Measurements from ENCODE around the gene FGF19. TPM values are rescaled to one million over a fixed set of nuclear protein-coding genes. Genes with fewer than 3 reads are reported as not detected.

Gene FGF19
- total and polyA plus RNA-seq, 8 donors = not detected

DNA sequence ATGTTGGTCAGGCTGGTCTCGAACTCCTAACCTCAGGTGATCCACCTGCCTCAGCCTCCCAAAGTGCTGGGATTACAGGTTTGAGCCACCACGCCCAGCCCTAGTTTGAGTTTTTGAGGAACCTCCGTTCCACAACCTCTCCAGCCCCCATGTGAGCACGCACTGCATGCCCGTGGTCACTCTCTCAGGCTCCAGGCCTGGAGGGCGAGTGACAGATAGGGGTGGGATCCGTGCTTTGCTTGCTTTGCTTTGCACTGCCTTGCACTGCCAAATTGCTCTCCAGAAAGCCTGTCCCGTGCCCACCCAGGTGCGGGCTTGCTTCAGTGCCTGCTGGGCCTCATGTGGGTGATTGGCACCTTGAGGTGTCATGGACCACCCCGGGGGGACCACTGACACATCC is 41.4 kb upstream of the FGF19 start:
- intact Hi-C loops (cut with DNase I; ENCODE audit: low total_unique reads) = no loop called here
- DNase-seq = no peak
- H3K27me3 ChIP-seq = peaks cover 0 to 51% (median 4%) of the 10 kb centered on the region in 3 donors
- TF ChIP-seq POLR2A (IDR thresholded peaks at IDR 0.05) = no peak
- no peaks in the 10 kb centered on the region for H3K36me3 ChIP-seq
- no peak overlapping the region for H3K27ac ChIP-seq
- no peaks in the 10 kb centered on the region for H3K9me3 ChIP-seq
- WGBS, 5 donors = 77 to 84% (median 81%) methylated on average over 7 to 10 of the region's 10 CpGs
- no peak overlapping the region for H3K4me3 ChIP-seq
- H3K4me1 ChIP-seq = no peaks in the 10 kb centered on the region

DNA sequence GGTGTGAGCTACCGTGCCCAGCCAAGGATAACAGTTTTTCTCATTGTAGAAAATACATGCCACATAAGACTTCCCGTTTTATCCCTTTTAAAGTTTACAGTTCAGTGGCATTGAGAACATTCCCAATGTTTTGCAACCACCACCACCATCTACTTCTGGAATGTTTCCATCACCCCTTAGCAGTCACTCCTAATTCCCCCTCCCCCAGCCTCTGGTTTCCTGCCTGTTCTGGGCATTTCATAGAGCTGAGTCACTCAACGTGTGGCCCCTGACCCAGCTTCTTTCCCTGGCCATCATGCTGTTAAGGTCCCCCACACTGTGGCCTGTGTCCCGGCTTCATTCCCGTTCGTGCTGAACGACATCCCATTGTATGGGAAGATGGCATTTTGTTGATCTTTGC is 40.6 kb upstream of the FGF19 start:
- intact Hi-C loops (cut with DNase I; ENCODE audit: low total_unique reads) = no loop called here
- 43 to 61% (median 54%) methylated on average over 7 of the region's 7 CpGs for WGBS, 5 donors
- TF ChIP-seq POLR2A (IDR thresholded peaks at IDR 0.05) = no peak
- TF ChIP-seq, protein P1, sequence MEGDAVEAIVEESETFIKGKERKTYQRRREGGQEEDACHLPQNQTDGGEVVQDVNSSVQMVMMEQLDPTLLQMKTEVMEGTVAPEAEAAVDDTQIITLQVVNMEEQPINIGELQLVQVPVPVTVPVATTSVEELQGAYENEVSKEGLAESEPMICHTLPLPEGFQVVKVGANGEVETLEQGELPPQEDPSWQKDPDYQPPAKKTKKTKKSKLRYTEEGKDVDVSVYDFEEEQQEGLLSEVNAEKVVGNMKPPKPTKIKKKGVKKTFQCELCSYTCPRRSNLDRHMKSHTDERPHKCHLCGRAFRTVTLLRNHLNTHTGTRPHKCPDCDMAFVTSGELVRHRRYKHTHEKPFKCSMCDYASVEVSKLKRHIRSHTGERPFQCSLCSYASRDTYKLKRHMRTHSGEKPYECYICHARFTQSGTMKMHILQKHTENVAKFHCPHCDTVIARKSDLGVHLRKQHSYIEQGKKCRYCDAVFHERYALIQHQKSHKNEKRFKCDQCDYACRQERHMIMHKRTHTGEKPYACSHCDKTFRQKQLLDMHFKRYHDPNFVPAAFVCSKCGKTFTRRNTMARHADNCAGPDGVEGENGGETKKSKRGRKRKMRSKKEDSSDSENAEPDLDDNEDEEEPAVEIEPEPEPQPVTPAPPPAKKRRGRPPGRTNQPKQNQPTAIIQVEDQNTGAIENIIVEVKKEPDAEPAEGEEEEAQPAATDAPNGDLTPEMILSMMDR (IDR thresholded peaks at IDR 0.05) = no peak
- no peak for TF ChIP-seq EP300 (IDR thresholded peaks at IDR 0.05)
- TF ChIP-seq POLR2AphosphoS5 (IDR thresholded peaks at IDR 0.05) = no peak
- peak in 1 of 2 donors; percentile 19 for DNase-seq
- Histone ChIP-seq H3K36me3 (no peaks in the 10 kb centered on the region), H3K4me3 (no peak overlapping the region), H3K27ac (no peak overlapping the region), H3K9me3 (no peaks in the 10 kb centered on the region), H3K27me3 (peaks cover 0 to 43% (median 4%) of the 10 kb centered on the region in 3 donors), H3K4me1 (no peaks in the 10 kb centered on the region)

DNA sequence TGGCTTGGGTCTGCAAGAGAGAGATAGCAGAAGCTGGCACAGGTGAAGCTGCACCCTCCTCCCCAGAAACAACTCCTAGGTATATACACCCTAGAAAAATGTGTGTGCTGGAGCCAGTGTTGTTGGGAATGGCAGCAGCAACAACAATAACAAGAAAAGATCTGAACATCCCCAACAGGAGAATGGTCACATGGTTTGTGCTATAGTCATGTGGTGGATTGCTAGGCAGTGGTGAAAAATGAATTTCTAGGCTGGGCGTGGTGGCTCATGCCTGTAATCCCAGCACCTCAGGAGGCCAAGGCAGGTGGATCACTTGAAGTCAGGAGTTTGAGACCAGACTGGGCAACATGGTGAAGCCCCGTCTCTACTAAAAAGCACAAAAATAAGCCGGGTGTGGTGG is 31.0 kb upstream of the FGF19 start:
- peaks cover 0 to 27% (median 24%) of the 10 kb centered on the region in 4 donors for H3K9me3 ChIP-seq
- TF ChIP-seq, protein P1 (IDR thresholded peaks at IDR 0.05) = no peak
- TF ChIP-seq EP300 (IDR thresholded peaks at IDR 0.05) = no peak
- no peak for TF ChIP-seq POLR2A (IDR thresholded peaks at IDR 0.05)
- TF ChIP-seq POLR2AphosphoS5 (IDR thresholded peaks at IDR 0.05) = no peak
- WGBS, 5 donors = 89 to 98% (median 90%) methylated on average over 3 of the region's 3 CpGs
- DNase-seq = no peak
- peaks cover 0 to 26% (median 12%) of the 10 kb centered on the region in 3 donors for H3K27me3 ChIP-seq
- H3K4me1 ChIP-seq = no peaks in the 10 kb centered on the region
- H3K4me3 ChIP-seq = no peak overlapping the region
- H3K36me3 ChIP-seq = no peaks in the 10 kb centered on the region
- intact Hi-C loops (cut with DNase I; ENCODE audit: low total_unique reads) = no loop called here
- H3K27ac ChIP-seq = no peak overlapping the region

DNA sequence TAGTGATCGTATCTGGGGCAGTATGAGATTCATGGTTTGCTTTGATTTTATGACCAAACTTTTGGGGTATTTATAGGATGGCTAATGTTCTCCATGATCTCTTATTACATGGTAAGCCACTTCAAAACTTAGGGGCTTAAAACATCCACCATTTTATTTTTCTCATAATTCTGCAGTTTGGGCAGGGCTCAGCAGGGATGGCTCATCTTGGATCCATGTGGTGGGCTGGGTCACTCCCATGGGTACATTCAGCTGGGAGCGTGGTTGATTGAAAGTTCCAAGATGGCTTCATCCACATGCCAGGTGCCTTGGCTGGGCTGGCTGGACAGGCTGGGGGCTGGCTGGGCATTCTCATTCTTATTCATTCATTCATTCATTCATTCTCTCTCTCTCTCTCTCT is 30.5 kb upstream of the FGF19 start:
- DNase-seq = no peak
- Histone ChIP-seq H3K4me1 (no peaks in the 10 kb centered on the region), H3K36me3 (no peaks in the 10 kb centered on the region), H3K27me3 (peaks cover 0 to 29% (median 12%) of the 10 kb centered on the region in 3 donors), H3K27ac (no peak overlapping the region), H3K4me3 (no peak overlapping the region), H3K9me3 (peaks cover 0 to 27% (median 24%) of the 10 kb centered on the region in 4 donors)
- TF ChIP-seq POLR2A (IDR thresholded peaks at IDR 0.05) = no peak
- no peak for TF ChIP-seq POLR2AphosphoS5 (IDR thresholded peaks at IDR 0.05)
- TF ChIP-seq, protein P1 (IDR thresholded peaks at IDR 0.05) = no peak
- TF ChIP-seq EP300 (IDR thresholded peaks at IDR 0.05) = no peak
- intact Hi-C loops (cut with DNase I; ENCODE audit: low total_unique reads) = no loop called here
- WGBS, 5 donors = 86 to 94% (median 89%) methylated on average over 2 of the region's 2 CpGs

DNA sequence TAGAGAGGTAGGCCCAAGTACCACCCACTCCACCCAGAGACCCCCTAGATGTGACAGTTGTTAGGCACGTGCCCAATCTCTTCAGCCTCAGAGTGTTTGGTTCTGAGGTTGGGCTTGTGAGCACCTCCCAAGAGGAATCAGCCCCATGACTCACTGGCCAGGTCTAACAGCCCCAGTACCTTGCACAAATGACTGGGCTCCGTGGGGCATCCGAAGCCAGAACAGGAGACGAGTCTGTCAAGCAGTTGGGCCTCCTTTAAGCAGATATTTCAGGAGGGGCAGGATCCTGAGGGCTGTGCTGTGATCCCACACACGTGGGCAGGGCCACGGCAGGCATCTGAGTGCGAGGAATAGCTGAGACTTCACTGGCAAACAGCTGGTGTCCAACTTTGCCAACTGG is 29.1 kb upstream of the FGF19 start:
- WGBS, 5 donors = 59 to 80% (median 69%) methylated on average over 6 to 7 of the region's 7 CpGs
- no peaks in the 10 kb centered on the region for H3K4me1 ChIP-seq
- H3K27ac ChIP-seq = no peak overlapping the region
- no peaks in the 10 kb centered on the region for H3K36me3 ChIP-seq
- DNase-seq = no peak
- H3K27me3 ChIP-seq = peaks cover 0 to 43% (median 12%) of the 10 kb centered on the region in 3 donors
- H3K4me3 ChIP-seq = no peak overlapping the region
- intact Hi-C loops (cut with DNase I; ENCODE audit: low total_unique reads) = no loop called here
- peaks cover 0 to 15% (median 14%) of the 10 kb centered on the region in 4 donors for H3K9me3 ChIP-seq
- no peak for TF ChIP-seq POLR2A (IDR thresholded peaks at IDR 0.05)
- TF ChIP-seq, protein P1 (IDR thresholded peaks at IDR 0.05) = no peak
- no peak for TF ChIP-seq POLR2AphosphoS5 (IDR thresholded peaks at IDR 0.05)
- TF ChIP-seq EP300 (IDR thresholded peaks at IDR 0.05) = no peak
